Right renal cortex interstitium (tissue), 3 donors: Measurements from ENCODE around the gene NPB. TPM values are rescaled to one million over a fixed set of nuclear protein-coding genes. Genes with fewer than 3 reads are reported as not detected.

Experiments used
- DNase-seq, 3 donors: peaks; one replicate each; pipeline ENCODE4 v3.0.0-alpha.2; 2013; ENCODE audit warnings: low read depth in 3 of 3, low spot score in 2 of 3
- polyA plus RNA-seq, 3 donors: library from polyadenylated mRNA; unstranded; fragments of 120-200 nt; gene quantifications; one replicate each; pipeline ENCODE4 v1.2.1, GENCODE V29; 2013; ENCODE audit not compliant: insufficient read length in 3 of 3

Gene NPB
- polyA plus RNA-seq, 3 donors: 0.96 to 1.4 (median 1.1) TPM

GRCh38 chr17:81898029-81898866, 3.8 kb upstream of the NPB start:
- DNase-seq: no peak

- DNase-seq: no peak
Observed at GRCh38 chr17:81898885-81899284, 3.2 kb upstream of the NPB start.

- DNase-seq: no peak
Observed at GRCh38 chr17:81899514-81900166, 2.4 kb upstream of the NPB start.

- no peak for DNase-seq
Observed at GRCh38 chr17:81900181-81900820, 1.7 kb upstream of the NPB start.

GRCh38 chr17:81901167-81902022, 643 bp upstream of the NPB start:
- no peak for DNase-seq

- no peak for DNase-seq
Observed at GRCh38 chr17:81902653-81903414, 796 bp downstream of the NPB start.

GRCh38 chr17:81903415-81903831, 1.4 kb downstream of the NPB start:
- no peak for DNase-seq

- DNase-seq: no peak
Observed at GRCh38 chr17:81903896-81904599, 2.0 kb downstream of the NPB start.

- no peak for DNase-seq
Observed at GRCh38 chr17:81904600-81905423, 2.8 kb downstream of the NPB start.

- no peak for DNase-seq
Observed at GRCh38 chr17:81905424-81905875, 3.4 kb downstream of the NPB start.

- DNase-seq: no peak
Observed at GRCh38 chr17:81905993-81906392, 4.0 kb downstream of the NPB start.

- DNase-seq: no peak
Observed at GRCh38 chr17:81906476-81907218, 4.6 kb downstream of the NPB start.

- DNase-seq: no peak
Observed at GRCh38 chr17:81907219-81908145, 5.4 kb downstream of the NPB start.

- no peak for DNase-seq
Observed at GRCh38 chr17:81908793-81909192, 6.8 kb downstream of the NPB start.

- DNase-seq: no peak
Observed at GRCh38 chr17:81909231-81909630, 7.2 kb downstream of the NPB start.

GRCh38 chr17:81909966-81910839, 8.2 kb downstream of the NPB start:
- DNase-seq: no peak
